Kidney epithelial cell (primary cell): Measurements from ENCODE around the gene SULT2A1. TPM values are rescaled to one million over a fixed set of nuclear protein-coding genes. Genes with fewer than 3 reads are reported as not detected.
A peak's percentile ranks its signal among the peaks of the same experiment; 100 is the strongest.
"Not testable (repeated sequence)": the region's sequence is repeated elsewhere in the genome, so short reads cannot be mapped to it uniquely, and the experiment has no call there.

ENCODE experiments used
- DNase-seq: peaks from one replicate; pipeline ENCODE4 v3.0.0-alpha.2; 2010; ENCODE audit warnings: low read depth
- H3K27me3 ChIP-seq: 2 replicates; pipeline ENCODE4 v1.6.0; 2011; ENCODE audit warnings: low read length; ENCODE audit not compliant: control insufficient read depth, insufficient read depth
- H3K36me3 ChIP-seq: 2 replicates; pipeline ENCODE4 v1.5.1; 2011; ENCODE audit warnings: low read length; ENCODE audit not compliant: control insufficient read depth, insufficient read depth
- H3K4me3 ChIP-seq: 2 replicates; pipeline ENCODE4 v1.5.1; 2011; ENCODE audit warnings: low read depth, mild to moderate bottlenecking, control low read depth, low read length
- total RNA-seq: library from RNA; depleted of rRNA; stranded (reverse); fragments of >200 nt; gene quantifications from 2 replicates; pipeline ENCODE4 v1.2.3, GENCODE V29; 2015
- TF ChIP-seq, protein P1 (sequence below): IDR thresholded peaks from 2 replicates; pipeline ENCODE4 v1.5.1; 2011; ENCODE audit warnings: mild to moderate bottlenecking, moderate library complexity, low read length, control low read depth, inconsistent platforms; ENCODE audit not compliant: insufficient read depth, poor library complexity, severe bottlenecking

Gene SULT2A1
- total RNA-seq, 1 donor from 2014 or later = not detected

- DNase-seq = no peak
- peaks cover 3% of the 10 kb centered on the region for H3K27me3 ChIP-seq
- TF ChIP-seq, protein P1, sequence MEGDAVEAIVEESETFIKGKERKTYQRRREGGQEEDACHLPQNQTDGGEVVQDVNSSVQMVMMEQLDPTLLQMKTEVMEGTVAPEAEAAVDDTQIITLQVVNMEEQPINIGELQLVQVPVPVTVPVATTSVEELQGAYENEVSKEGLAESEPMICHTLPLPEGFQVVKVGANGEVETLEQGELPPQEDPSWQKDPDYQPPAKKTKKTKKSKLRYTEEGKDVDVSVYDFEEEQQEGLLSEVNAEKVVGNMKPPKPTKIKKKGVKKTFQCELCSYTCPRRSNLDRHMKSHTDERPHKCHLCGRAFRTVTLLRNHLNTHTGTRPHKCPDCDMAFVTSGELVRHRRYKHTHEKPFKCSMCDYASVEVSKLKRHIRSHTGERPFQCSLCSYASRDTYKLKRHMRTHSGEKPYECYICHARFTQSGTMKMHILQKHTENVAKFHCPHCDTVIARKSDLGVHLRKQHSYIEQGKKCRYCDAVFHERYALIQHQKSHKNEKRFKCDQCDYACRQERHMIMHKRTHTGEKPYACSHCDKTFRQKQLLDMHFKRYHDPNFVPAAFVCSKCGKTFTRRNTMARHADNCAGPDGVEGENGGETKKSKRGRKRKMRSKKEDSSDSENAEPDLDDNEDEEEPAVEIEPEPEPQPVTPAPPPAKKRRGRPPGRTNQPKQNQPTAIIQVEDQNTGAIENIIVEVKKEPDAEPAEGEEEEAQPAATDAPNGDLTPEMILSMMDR = no peak
- H3K36me3 ChIP-seq = no peaks in the 10 kb centered on the region
- H3K4me3 ChIP-seq = no peak overlapping the region
These were observed 20.9 kb downstream of the SULT2A1 start for GRCh38 chr19:47865166-47865565.

- no peak for DNase-seq
- TF ChIP-seq, protein P1 = peak; percentile 99
These were observed 22.6 kb downstream of the SULT2A1 start for GRCh38 chr19:47863514-47863936.

GRCh38 chr19:47861630-47862029, 24.5 kb downstream of the SULT2A1 start:
- no peak for DNase-seq
- no peak overlapping the region for H3K4me3 ChIP-seq
- peaks cover 3% of the 10 kb centered on the region for H3K27me3 ChIP-seq
- H3K36me3 ChIP-seq = no peaks in the 10 kb centered on the region
- TF ChIP-seq, protein P1 = no peak

More at GRCh38 chr19:47863514-47863936, 22.6 kb downstream of the SULT2A1 start:
- H3K27me3 ChIP-seq = peaks cover 3% of the 10 kb centered on the region
- H3K36me3 ChIP-seq = no peaks in the 10 kb centered on the region
- H3K4me3 ChIP-seq = no peak overlapping the region

GRCh38 chr19:47860602-47861297, 25.4 kb downstream of the SULT2A1 start:
- H3K4me3 ChIP-seq = no peak overlapping the region
- no peak for DNase-seq
- TF ChIP-seq, protein P1 = no peak
- H3K36me3 ChIP-seq = no peaks in the 10 kb centered on the region
- peaks cover 3% of the 10 kb centered on the region for H3K27me3 ChIP-seq

DNA sequence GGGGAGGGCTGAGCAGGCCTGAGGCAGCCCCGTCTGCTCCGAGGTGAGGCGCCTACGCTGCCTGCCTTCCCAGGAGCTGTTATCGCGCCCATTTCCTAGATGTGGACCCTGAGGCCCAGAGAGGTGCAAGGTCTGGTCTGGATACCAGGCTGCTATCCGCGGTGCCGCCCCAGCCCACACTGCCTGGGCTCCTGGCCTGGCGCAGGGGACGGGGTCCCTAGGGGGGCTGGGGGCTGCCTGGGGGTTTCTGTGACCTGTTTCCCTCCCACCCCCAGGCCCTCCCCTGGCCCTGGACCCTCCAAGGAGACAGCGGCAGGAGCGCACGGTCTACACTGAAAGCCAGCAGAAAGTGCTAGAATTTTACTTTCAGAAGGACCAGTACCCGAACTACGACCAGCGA, 26.3 kb downstream of the SULT2A1 start:
- not testable (repeated sequence) for H3K4me3 ChIP-seq, DNase-seq, H3K27me3 ChIP-seq, H3K36me3 ChIP-seq

GRCh38 chr19:47858646-47859285, 27.3 kb downstream of the SULT2A1 start, which contains the start of gene TPRX2:
Gene TPRX2 (plus strand): TSS chr19:47859235. CDS start chr19:47859247, 12 bp downstream.
- H3K4me3 ChIP-seq, DNase-seq: not testable (repeated sequence)

GRCh38 chr19:47858231-47858630, 27.9 kb downstream of the SULT2A1 start:
- not testable (repeated sequence) for H3K36me3 ChIP-seq, H3K4me3 ChIP-seq, H3K27me3 ChIP-seq, DNase-seq

More at GRCh38 chr19:47858646-47859285, 27.3 kb downstream of the SULT2A1 start, which contains the start of gene TPRX2:
- H3K36me3 ChIP-seq, H3K27me3 ChIP-seq: not testable (repeated sequence)
